Measurements from ENCODE around the gene MB.
"Not testable (repeated sequence)": the region's sequence is repeated elsewhere in the genome, so short reads cannot be mapped to it uniquely, and the experiment has no call there.

GRCh38 chr22:35666699-35667098, 49.6 kb upstream of the MB start:
- TF ChIP-seq, protein P1, sequence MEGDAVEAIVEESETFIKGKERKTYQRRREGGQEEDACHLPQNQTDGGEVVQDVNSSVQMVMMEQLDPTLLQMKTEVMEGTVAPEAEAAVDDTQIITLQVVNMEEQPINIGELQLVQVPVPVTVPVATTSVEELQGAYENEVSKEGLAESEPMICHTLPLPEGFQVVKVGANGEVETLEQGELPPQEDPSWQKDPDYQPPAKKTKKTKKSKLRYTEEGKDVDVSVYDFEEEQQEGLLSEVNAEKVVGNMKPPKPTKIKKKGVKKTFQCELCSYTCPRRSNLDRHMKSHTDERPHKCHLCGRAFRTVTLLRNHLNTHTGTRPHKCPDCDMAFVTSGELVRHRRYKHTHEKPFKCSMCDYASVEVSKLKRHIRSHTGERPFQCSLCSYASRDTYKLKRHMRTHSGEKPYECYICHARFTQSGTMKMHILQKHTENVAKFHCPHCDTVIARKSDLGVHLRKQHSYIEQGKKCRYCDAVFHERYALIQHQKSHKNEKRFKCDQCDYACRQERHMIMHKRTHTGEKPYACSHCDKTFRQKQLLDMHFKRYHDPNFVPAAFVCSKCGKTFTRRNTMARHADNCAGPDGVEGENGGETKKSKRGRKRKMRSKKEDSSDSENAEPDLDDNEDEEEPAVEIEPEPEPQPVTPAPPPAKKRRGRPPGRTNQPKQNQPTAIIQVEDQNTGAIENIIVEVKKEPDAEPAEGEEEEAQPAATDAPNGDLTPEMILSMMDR (IDR thresholded peaks at IDR 0.05) = not testable (repeated sequence)
- not testable (repeated sequence) for TF ChIP-seq EZH2 (IDR thresholded peaks at IDR 0.05; ENCODE audit: borderline replicate concordance, insufficient read depth, low read depth, low read length, poor library complexity, severe bottlenecking)
